HCT116 (cell line): ENCODE data around the gene CABLES1. TPM values are rescaled to one million over a fixed set of nuclear protein-coding genes. Genes with fewer than 3 reads are reported as not detected.

Experiments used
- ATAC-seq: fragments of 200-7000 bp; cut with Tn5 transposase; 2 replicates; pipeline ENCODE4 v1.9.1; 2020; ENCODE audit warnings: mild to moderate bottlenecking, moderate library complexity
- BruUV-seq: library from RNA; stranded (reverse); fragments of 400-500 nt; replicated peaks from 2 replicates; lab custom pipeline; 2021; lab: Mats Ljungman, UMichigan
- CTCF ChIA-PET: fragments of 300-600 bp; sonication (Branson Sonifier 250); formaldehyde crosslinking; loops from one replicate; lab custom pipeline; 2021; ENCODE audit warnings: antibody characterized with exemption; lab: Charles Lee
- POLR2A ChIA-PET: fragments of 300-600, 350-600 bp; sonication (Branson Sonifier 250); formaldehyde crosslinking; loops from one replicate; lab custom pipeline; 2021; ENCODE audit warnings: antibody characterized with exemption; lab: Charles Lee
- RAD21 ChIA-PET, 2 experiments: fragments of 300-600 bp; sonication (Branson Sonifier 250); formaldehyde crosslinking; loops; one replicate each; lab custom pipeline; 2023; ENCODE audit warnings: low total read pairs in 2 of 2; ENCODE audit not compliant: uncharacterized antibody in 2 of 2, unreplicated experiment in 2 of 2, low non-redundant PET in 1 of 2; lab: Charles Lee
- DNase-seq: peaks from one replicate; pipeline ENCODE4 v3.0.0-alpha.2; 2010; ENCODE audit warnings: low read depth, low spot score
- H2AFZ ChIP-seq: fragments of 200-600 bp; shearing (Covaris generic), sonication (generic); 2 replicates; pipeline ENCODE4 v1.6.1; 2017; ENCODE audit warnings: low read depth, mixed run types, mixed read lengths, antibody characterized with exemption, low read length; ENCODE audit not compliant: poor library complexity, severe bottlenecking
- H3K27ac ChIP-seq: 2 replicates; pipeline ENCODE4 v1.5.1; 2012; ENCODE audit warnings: low read depth, low read length
- H3K27me3 ChIP-seq: fragments of 200-600 bp; sonication (generic); 2 replicates; pipeline ENCODE4 v1.6.1; 2016; ENCODE audit warnings: mixed run types, low read length, mixed read lengths; ENCODE audit not compliant: insufficient read depth
- H3K36me3 ChIP-seq, 2 experiments: fragments of 200-500 bp in 1 of 2; fragments of 200-600 bp in 1 of 2; sonication (Bioruptor generic) in 1 of 2; sonication (generic) in 1 of 2; 2 replicates each; pipeline versions ENCODE4 v1.5.1 to v1.6.1; 2014 to 2016; ENCODE audit warnings: low read length in 2 of 2, inconsistent platforms in 1 of 2, mixed read lengths in 1 of 2, mixed run types in 1 of 2; ENCODE audit not compliant: insufficient read depth in 2 of 2, control insufficient read depth in 1 of 2
- H3K4me1 ChIP-seq, 2 experiments: fragments of 200-600 bp in 1 of 2; sonication (generic) in 1 of 2; 2 replicates each; pipeline versions ENCODE4 v1.5.1 to v1.6.1; 2012 to 2017; ENCODE audit warnings: low read length in 2 of 2, inconsistent platforms in 1 of 2, mild to moderate bottlenecking in 1 of 2, mixed read lengths in 1 of 2, mixed run types in 1 of 2, moderate library complexity in 1 of 2; ENCODE audit not compliant: insufficient read depth in 2 of 2, control insufficient read depth in 1 of 2
- H3K4me2 ChIP-seq: fragments of 200-600 bp; sonication (generic); 2 replicates; pipeline ENCODE4 v1.6.1; 2017; ENCODE audit warnings: mixed run types, low read length, mixed read lengths
- H3K4me3 ChIP-seq, 2 experiments: fragments of 200-600 bp in 1 of 2; sonication (generic) in 1 of 2; replicated peaks in 1 of 2; 2 replicates each; pipeline ENCODE4 v1.5.1; 2011 to 2016; ENCODE audit warnings: low read length in 2 of 2, control low read depth in 1 of 2, low read depth in 1 of 2, mild to moderate bottlenecking in 1 of 2, mixed read lengths in 1 of 2, mixed run types in 1 of 2
- H3K79me2 ChIP-seq: fragments of 200-600 bp; sonication (generic); 2 replicates; pipeline ENCODE4 v1.6.1; 2017; ENCODE audit warnings: mild to moderate bottlenecking, mixed run types, low read length, moderate library complexity, mixed read lengths; ENCODE audit not compliant: insufficient read depth
- H3K9ac ChIP-seq: fragments of 200-600 bp; sonication (generic); 2 replicates; pipeline ENCODE4 v1.6.1; 2016; ENCODE audit warnings: low read length, mixed read lengths
- H3K9me2 ChIP-seq: fragments of 200-600 bp; sonication (generic), shearing (Covaris generic); 2 replicates; pipeline ENCODE4 v1.6.1; 2017; ENCODE audit warnings: mixed run types, mild to moderate bottlenecking, moderate library complexity; ENCODE audit not compliant: insufficient read depth
- H3K9me3 ChIP-seq, 2 experiments: fragments of 200-500 bp in 1 of 2; fragments of 200-600 bp in 1 of 2; sonication (Bioruptor generic) in 1 of 2; sonication (generic) in 1 of 2; 2 replicates each; pipeline ENCODE4 v1.6.1; 2014 to 2017; ENCODE audit warnings: low read length in 2 of 2, mixed read lengths in 2 of 2, inconsistent platforms in 1 of 2, low read depth in 1 of 2, mild to moderate bottlenecking in 1 of 2, mixed run types in 1 of 2, moderate library complexity in 1 of 2; ENCODE audit not compliant: control insufficient read depth in 1 of 2, insufficient read depth in 1 of 2
- H4K20me1 ChIP-seq: fragments of 200-600 bp; sonication (generic), shearing (Covaris generic); 2 replicates; pipeline ENCODE4 v1.6.1; 2017; ENCODE audit warnings: mixed run types, mild to moderate bottlenecking, moderate library complexity; ENCODE audit not compliant: insufficient read depth
- CBX3 ChIP-seq: IDR thresholded peaks from 2 replicates; pipeline ENCODE4 v1.6.1; 2012; ENCODE audit warnings: low read depth
- CEBPB ChIP-seq: IDR thresholded peaks from 2 replicates; pipeline ENCODE4 v1.6.1; 2012; ENCODE audit warnings: low read depth
- EGR1 ChIP-seq: IDR thresholded peaks from 2 replicates; pipeline ENCODE4 v1.6.1; 2012; ENCODE audit warnings: low read depth
- ELF1 ChIP-seq: IDR thresholded peaks from 2 replicates; pipeline ENCODE4 v1.6.1; 2012; ENCODE audit warnings: low read depth, borderline replicate concordance
- EZH2 ChIP-seq: fragments of 200-600 bp; sonication (generic); IDR thresholded peaks from 2 replicates; pipeline ENCODE4 v1.6.1; 2017; ENCODE audit warnings: antibody characterized with exemption, mixed run types
- JUND ChIP-seq: IDR thresholded peaks from 2 replicates; pipeline ENCODE4 v1.6.1; 2012
- MAX ChIP-seq: IDR thresholded peaks from 2 replicates; pipeline ENCODE4 v1.6.1; 2012
- POLR2AphosphoS5 ChIP-seq: IDR thresholded peaks from 2 replicates; pipeline ENCODE4 v1.6.1; 2011; ENCODE audit warnings: mild to moderate bottlenecking, low read depth, low read length, moderate library complexity
- RAD21 ChIP-seq: IDR thresholded peaks from 2 replicates; pipeline ENCODE4 v1.6.1; 2012; ENCODE audit warnings: low read depth, mild to moderate bottlenecking
- SIN3A ChIP-seq: IDR thresholded peaks from 2 replicates; pipeline ENCODE4 v1.6.1; 2012; ENCODE audit warnings: low read depth
- SRF ChIP-seq: IDR thresholded peaks from 2 replicates; pipeline ENCODE4 v1.6.1; 2012; ENCODE audit warnings: low read depth
- TCF7L2 ChIP-seq: IDR thresholded peaks from 2 replicates; pipeline ENCODE4 v1.7.0; 2011; ENCODE audit warnings: borderline replicate concordance, inconsistent platforms; ENCODE audit not compliant: insufficient read depth, insufficient read length; ENCODE audit errors: extremely low read depth
- YY1 ChIP-seq: IDR thresholded peaks from 2 replicates; pipeline ENCODE4 v1.6.1; 2011; ENCODE audit warnings: low read length, low read depth, moderate library complexity, mild to moderate bottlenecking; ENCODE audit not compliant: insufficient replicate concordance; ENCODE audit errors: extremely low read depth
- ZFX ChIP-seq: fragments of 450-650 bp; IDR thresholded peaks from 2 replicates; pipeline ENCODE4 v1.6.1; 2017
- ZNF274 ChIP-seq: fragments of 200-500 bp; sonication (Bioruptor generic); IDR thresholded peaks from 2 replicates; pipeline ENCODE4 v1.6.1; 2014; ENCODE audit warnings: mild to moderate bottlenecking, low read depth, low read length, inconsistent platforms
- intact Hi-C: fragments of 100-400 bp; cut with micrococcal nuclease; formaldehyde crosslinking; loops from 2 replicates; pipeline ENCODE4 v1.10.0; 2022
- total RNA-seq: library from RNA; stranded (reverse); gene quantifications from one replicate; pipeline ENCODE4 v1.2.1, GENCODE V29; 2021; ENCODE audit not compliant: unreplicated experiment
- TF ChIP-seq, protein P1 (sequence below): IDR thresholded peaks from 2 replicates; pipeline ENCODE4 v1.6.1; 2012
- TF ChIP-seq, protein P2 (sequence below), 3 experiments: fragments of 200-600 bp in 1 of 3; sonication (generic) in 1 of 3; IDR thresholded peaks in 2 of 3; conservative IDR thresholded peaks in 1 of 3; 2 replicates each; pipeline ENCODE4 v1.5.1; 2012 to 2017; ENCODE audit warnings: low read depth in 2 of 3, low read length in 2 of 3, antibody characterized with exemption in 1 of 3, borderline replicate concordance in 1 of 3, control low read depth in 1 of 3, mild to moderate bottlenecking in 1 of 3, mixed read lengths in 1 of 3, mixed run types in 1 of 3, moderate library complexity in 1 of 3; ENCODE audit not compliant: insufficient read depth in 1 of 3

CABLES1 gene
- total RNA-seq, 1 experiment from 2014 or later: 7.7 TPM

DNA sequence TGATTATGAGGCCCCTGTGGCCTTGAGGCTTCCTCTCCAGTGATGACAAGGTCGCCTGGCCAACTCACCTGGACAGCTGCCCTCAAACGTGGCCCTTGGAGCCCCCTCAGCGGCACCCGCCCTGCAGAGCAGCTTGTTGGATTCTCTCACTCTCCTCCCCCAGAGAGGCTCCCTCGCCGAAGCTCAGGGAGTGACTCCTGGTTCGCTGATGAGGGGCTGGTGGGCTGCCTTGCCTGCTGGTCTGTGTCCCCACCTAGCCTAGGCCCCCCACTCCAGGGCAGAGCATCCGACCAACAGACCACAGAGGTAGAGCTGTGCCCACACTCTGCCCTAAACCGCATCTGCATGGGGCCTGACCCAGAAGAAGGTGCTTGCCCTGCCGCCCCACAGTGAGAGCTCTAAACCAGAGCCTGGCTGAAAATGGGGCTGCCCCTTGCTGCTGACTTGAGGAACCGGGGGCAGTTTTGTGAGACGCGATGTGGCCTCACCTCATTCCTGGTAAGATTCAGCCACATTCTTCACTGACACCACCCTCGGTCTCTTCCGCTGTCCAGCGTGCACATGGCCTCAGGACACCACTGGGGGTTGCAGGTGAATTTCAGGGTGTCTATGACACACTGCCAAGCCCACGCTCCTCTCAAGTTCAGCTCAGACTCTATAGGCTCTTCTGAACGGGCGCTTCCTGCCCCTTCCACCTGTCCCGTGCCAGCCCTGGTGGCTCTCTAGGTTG lies 131.6 kb downstream of the CABLES1 start:
- H2AFZ ChIP-seq: no peak overlapping the region
- ChIA-PET POLR2A (no interaction called here), RAD21 (no interaction called here), CTCF (no interaction called here)
- H4K20me1 ChIP-seq: no peaks in the 10 kb centered on the region
- no peaks in the 10 kb centered on the region for H3K4me1 ChIP-seq
- H3K36me3 ChIP-seq: no peaks in the 10 kb centered on the region
- H3K4me3 ChIP-seq: no peak overlapping the region
- H3K79me2 ChIP-seq: no peaks in the 10 kb centered on the region
- H3K9me3 ChIP-seq: peaks cover 0 to 3% of the 10 kb centered on the region in 2 experiments; a peak in 2 of 4 replicates
- DNase-seq (no peak), ATAC-seq (no peak)
- no peak overlapping the region for H3K9ac ChIP-seq
- no peaks in the 10 kb centered on the region for H3K27me3 ChIP-seq
- TF ChIP-seq CBX3 (no peak), ZNF274 (no peak), ELF1 (no peak), JUND (no peak), RAD21 (no peak), TCF7L2 (no peak)
- TF ChIP-seq, protein P1, sequence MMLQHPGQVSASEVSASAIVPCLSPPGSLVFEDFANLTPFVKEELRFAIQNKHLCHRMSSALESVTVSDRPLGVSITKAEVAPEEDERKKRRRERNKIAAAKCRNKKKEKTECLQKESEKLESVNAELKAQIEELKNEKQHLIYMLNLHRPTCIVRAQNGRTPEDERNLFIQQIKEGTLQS: no peak
- TF ChIP-seq, all 23 proteins: peak for 0
- intact Hi-C loops: no loop called here
- Histone ChIP-seq H3K4me2 (no peak overlapping the region), H3K9me2 (no peaks in the 10 kb centered on the region), H3K27ac (no peak overlapping the region)
- BruUV-seq: no TSS peak

DNA sequence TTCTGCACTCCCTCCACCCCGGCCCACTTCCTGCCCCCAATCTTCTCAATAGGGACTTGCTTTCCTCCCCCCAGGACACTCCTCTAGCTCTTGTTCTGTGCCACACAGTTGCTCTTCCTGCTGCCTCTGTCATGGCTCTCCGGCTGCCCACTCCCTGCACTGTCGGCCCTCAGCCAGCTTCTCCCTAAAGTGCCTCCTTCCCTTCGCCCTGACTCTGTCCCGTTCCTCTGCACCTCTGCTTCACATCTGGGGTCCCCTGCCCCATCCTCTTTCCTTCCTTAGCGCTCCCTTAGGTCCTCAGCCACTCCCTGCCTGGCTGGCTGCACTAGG lies 132.1 kb downstream of the CABLES1 start:
- no peaks in the 10 kb centered on the region for H3K79me2 ChIP-seq
- H3K27me3 ChIP-seq: no peaks in the 10 kb centered on the region
- BruUV-seq: no TSS peak
- DNase-seq (no peak), ATAC-seq (no peak)
- H3K9ac ChIP-seq: no peak overlapping the region
- H4K20me1 ChIP-seq: no peaks in the 10 kb centered on the region
- H3K4me2 ChIP-seq: no peak overlapping the region
- intact Hi-C loops: no loop called here
- H3K9me3 ChIP-seq: peaks cover 0 to 3% of the 10 kb centered on the region in 2 experiments; a peak in 2 of 4 replicates
- H3K36me3 ChIP-seq: no peaks in the 10 kb centered on the region
- ChIA-PET RAD21 (no interaction called here), POLR2A (no interaction called here), CTCF (no interaction called here)
- H3K9me2 ChIP-seq: no peaks in the 10 kb centered on the region
- no peaks in the 10 kb centered on the region for H3K4me1 ChIP-seq
- no peak for TF ChIP-seq CEBPB
- TF ChIP-seq ZFX: no peak
- TF ChIP-seq, protein P1: no peak
- no peak for TF ChIP-seq SIN3A
- TF ChIP-seq MAX: no peak
- no peak for TF ChIP-seq ZNF274
- no peak for TF ChIP-seq TCF7L2
- TF ChIP-seq SRF: no peak
- no peak for TF ChIP-seq CBX3
- no peak for TF ChIP-seq POLR2AphosphoS5
- no peak for TF ChIP-seq YY1
- TF ChIP-seq EZH2: no peak
- no peak for TF ChIP-seq EGR1
- TF ChIP-seq, protein P2, sequence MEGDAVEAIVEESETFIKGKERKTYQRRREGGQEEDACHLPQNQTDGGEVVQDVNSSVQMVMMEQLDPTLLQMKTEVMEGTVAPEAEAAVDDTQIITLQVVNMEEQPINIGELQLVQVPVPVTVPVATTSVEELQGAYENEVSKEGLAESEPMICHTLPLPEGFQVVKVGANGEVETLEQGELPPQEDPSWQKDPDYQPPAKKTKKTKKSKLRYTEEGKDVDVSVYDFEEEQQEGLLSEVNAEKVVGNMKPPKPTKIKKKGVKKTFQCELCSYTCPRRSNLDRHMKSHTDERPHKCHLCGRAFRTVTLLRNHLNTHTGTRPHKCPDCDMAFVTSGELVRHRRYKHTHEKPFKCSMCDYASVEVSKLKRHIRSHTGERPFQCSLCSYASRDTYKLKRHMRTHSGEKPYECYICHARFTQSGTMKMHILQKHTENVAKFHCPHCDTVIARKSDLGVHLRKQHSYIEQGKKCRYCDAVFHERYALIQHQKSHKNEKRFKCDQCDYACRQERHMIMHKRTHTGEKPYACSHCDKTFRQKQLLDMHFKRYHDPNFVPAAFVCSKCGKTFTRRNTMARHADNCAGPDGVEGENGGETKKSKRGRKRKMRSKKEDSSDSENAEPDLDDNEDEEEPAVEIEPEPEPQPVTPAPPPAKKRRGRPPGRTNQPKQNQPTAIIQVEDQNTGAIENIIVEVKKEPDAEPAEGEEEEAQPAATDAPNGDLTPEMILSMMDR (IDR thresholded peaks at IDR 0.05 in 2 of 3, conservative IDR thresholded peaks at IDR 0.05 in 1 of 3; ENCODE audit: borderline replicate concordance in 1 of 3, insufficient read depth in 1 of 3, low read depth in 2 of 3, low read length in 2 of 3): no peak
- no peak overlapping the region for H2AFZ ChIP-seq
- no peak overlapping the region for H3K27ac ChIP-seq
- H3K4me3 ChIP-seq: no peak overlapping the region
